SK-N-MC (cell line): Measurements from ENCODE around the gene SLC31A2.

Source experiments
- EZH2 ChIP-seq: fragments of 200-600 bp; sonication (generic); IDR thresholded peaks from one replicate; pipeline ENCODE4 v1.6.1; 2017; ENCODE audit warnings: antibody characterized with exemption
- POLR2AphosphoS5 ChIP-seq: IDR thresholded peaks from 2 replicates; pipeline ENCODE4 v1.6.1; 2012; ENCODE audit warnings: mild to moderate bottlenecking, low read depth, low read length, borderline replicate concordance

- no peak for TF ChIP-seq POLR2AphosphoS5
- TF ChIP-seq EZH2: no peak
Observed at GRCh38 chr9:113192455-113192854, 41.6 kb downstream of the SLC31A2 start.
